ENCODE data around the gene GZF1. TPM values are rescaled to one million over a fixed set of nuclear protein-coding genes. Genes with fewer than 3 reads are reported as not detected.

GZF1 gene
- total RNA-seq, 2 donors from 2014 or later, result 14.9 TPM

- Histone ChIP-seq H3K27ac (no peak overlapping the region), H3K9me3 (no peaks in the 10 kb centered on the region), H3K4me1 (peaks cover 0 to 8% of the 10 kb centered on the region in 2 donors), H3K27me3 (no peaks in the 10 kb centered on the region), H3K36me3 (no peaks in the 10 kb centered on the region), H3K4me3 (no peak overlapping the region)
- no peak for DNase-seq (ENCODE audit: low spot score)
- no peak for TF ChIP-seq CTCF (IDR thresholded peaks at IDR 0.05)
Observed at GRCh38 chr20:23337312-23337711, 24.7 kb upstream of the GZF1 start.

- Histone ChIP-seq H3K27me3 (no peaks in the 10 kb centered on the region), H3K4me3 (no peak overlapping the region), H3K36me3 (no peaks in the 10 kb centered on the region), H3K27ac (no peak overlapping the region), H3K4me1 (no peaks in the 10 kb centered on the region), H3K9me3 (no peaks in the 10 kb centered on the region)
- no peak for DNase-seq (ENCODE audit: low spot score)
- TF ChIP-seq CTCF (IDR thresholded peaks at IDR 0.05), result no peak
Observed at GRCh38 chr20:23339986-23340385, 22.0 kb upstream of the GZF1 start.

- Histone ChIP-seq H3K9me3 (no peaks in the 10 kb centered on the region), H3K27me3 (no peaks in the 10 kb centered on the region), H3K36me3 (no peaks in the 10 kb centered on the region), H3K27ac (no peak overlapping the region), H3K4me3 (no peak overlapping the region), H3K4me1 (no peaks in the 10 kb centered on the region)
- peak; percentile 61 to 78 for TF ChIP-seq CTCF (IDR thresholded peaks at IDR 0.05)
- DNase-seq (ENCODE audit: low spot score), result peak; percentile 85
Observed at GRCh38 chr20:23340524-23340923, 21.5 kb upstream of the GZF1 start.

- DNase-seq (ENCODE audit: low spot score), result no peak
- Histone ChIP-seq H3K4me3 (no peak overlapping the region), H3K36me3 (no peaks in the 10 kb centered on the region), H3K27me3 (no peaks in the 10 kb centered on the region), H3K27ac (no peak overlapping the region), H3K4me1 (no peaks in the 10 kb centered on the region), H3K9me3 (no peaks in the 10 kb centered on the region)
- no peak for TF ChIP-seq CTCF (IDR thresholded peaks at IDR 0.05)
Observed at GRCh38 chr20:23341073-23341472, 20.9 kb upstream of the GZF1 start.

GRCh38 chr20:23343590-23343989 is 18.4 kb upstream of the GZF1 start:
- Histone ChIP-seq H3K27me3 (no peaks in the 10 kb centered on the region), H3K4me3 (no peak overlapping the region), H3K27ac (no peak overlapping the region), H3K9me3 (no peaks in the 10 kb centered on the region), H3K36me3 (no peaks in the 10 kb centered on the region), H3K4me1 (no peaks in the 10 kb centered on the region)
- no peak for DNase-seq (ENCODE audit: low spot score)
- TF ChIP-seq CTCF (IDR thresholded peaks at IDR 0.05), result no peak

- Histone ChIP-seq H3K4me1 (peaks cover 0 to 3% of the 10 kb centered on the region in 2 donors), H3K9me3 (no peaks in the 10 kb centered on the region), H3K4me3 (no peak overlapping the region), H3K27me3 (no peaks in the 10 kb centered on the region), H3K27ac (no peak overlapping the region), H3K36me3 (no peaks in the 10 kb centered on the region)
- no peak for TF ChIP-seq CTCF (IDR thresholded peaks at IDR 0.05)
- no peak for DNase-seq (ENCODE audit: low spot score)
Observed at GRCh38 chr20:23344336-23344735, 17.6 kb upstream of the GZF1 start.

Data from right atrium auricular region (tissue), 2 donors.